ENCODE results near the gene CD68. TPM values are rescaled to one million over a fixed set of nuclear protein-coding genes. Genes with fewer than 3 reads are reported as not detected.
A peak's percentile ranks its signal among the peaks of the same experiment; 100 is the strongest.

The CD68 gene
- total RNA-seq, 4 donors from 2014 or later = 14.2 to 26.9 (median 16.2) TPM

DNA sequence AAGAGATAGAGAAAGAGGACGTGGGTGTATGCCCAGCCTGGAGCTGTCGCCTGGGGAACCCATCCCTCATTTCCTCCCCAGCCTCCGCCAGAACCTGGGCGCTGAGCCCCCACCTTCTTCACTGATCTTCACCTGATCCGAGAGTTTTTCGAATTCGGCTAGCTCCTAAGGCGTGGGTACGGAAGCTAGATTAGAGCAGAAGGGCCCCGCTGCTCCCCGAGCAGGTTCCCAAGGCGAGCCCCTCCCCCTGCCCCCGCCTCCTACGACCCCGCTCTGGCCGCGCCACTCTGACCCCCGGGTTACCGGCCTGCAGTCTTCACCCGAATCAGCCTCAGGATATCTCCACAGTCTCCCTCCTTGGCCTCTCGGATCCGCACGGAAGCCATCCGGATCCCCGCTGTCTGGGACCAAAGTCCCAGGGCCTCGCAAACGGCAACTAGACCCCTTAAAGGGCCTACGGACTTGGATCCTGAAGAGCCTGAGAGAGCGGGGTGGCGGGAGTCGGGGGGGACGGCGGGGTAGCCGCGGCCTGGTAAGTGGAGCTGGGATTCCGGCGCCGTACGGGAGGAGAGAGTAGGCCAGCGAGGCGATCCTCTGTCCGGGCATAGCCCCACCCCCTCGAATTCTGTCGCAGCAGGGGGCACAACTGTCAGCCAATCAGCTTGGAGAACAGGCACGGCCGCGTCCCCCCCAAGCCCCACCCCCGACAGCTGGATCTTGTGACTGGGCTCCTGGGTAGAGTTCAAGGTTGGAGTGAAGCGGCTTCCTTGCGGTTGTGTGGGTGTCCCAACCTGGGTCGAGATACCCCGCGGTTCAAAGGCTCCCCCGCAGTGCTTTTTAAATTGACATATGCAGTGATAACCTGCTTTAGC, 48.0 kb downstream of the CD68 start, which contains the start of gene SAT2:
SAT2 (minus strand) TSS at position 572 of the 872 bp plus-strand sequence; CDS start at position 386, 186 bp downstream.
- TF ChIP-seq POLR2A (IDR thresholded peaks at IDR 0.05) = peak in 1 of 2 donors; percentile 43
- TF ChIP-seq, protein P1, sequence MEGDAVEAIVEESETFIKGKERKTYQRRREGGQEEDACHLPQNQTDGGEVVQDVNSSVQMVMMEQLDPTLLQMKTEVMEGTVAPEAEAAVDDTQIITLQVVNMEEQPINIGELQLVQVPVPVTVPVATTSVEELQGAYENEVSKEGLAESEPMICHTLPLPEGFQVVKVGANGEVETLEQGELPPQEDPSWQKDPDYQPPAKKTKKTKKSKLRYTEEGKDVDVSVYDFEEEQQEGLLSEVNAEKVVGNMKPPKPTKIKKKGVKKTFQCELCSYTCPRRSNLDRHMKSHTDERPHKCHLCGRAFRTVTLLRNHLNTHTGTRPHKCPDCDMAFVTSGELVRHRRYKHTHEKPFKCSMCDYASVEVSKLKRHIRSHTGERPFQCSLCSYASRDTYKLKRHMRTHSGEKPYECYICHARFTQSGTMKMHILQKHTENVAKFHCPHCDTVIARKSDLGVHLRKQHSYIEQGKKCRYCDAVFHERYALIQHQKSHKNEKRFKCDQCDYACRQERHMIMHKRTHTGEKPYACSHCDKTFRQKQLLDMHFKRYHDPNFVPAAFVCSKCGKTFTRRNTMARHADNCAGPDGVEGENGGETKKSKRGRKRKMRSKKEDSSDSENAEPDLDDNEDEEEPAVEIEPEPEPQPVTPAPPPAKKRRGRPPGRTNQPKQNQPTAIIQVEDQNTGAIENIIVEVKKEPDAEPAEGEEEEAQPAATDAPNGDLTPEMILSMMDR (IDR thresholded peaks at IDR 0.05) = no peak
- peak within 1 kb of the TSS; percentile 55 for H3K4me3 ChIP-seq (ENCODE audit: low read depth, poor library complexity, severe bottlenecking)
- WGBS, 2 donors = 1 to 2% methylated on average over 35 to 50 of the region's 54 CpGs
- intact Hi-C loops (cut with DNase I; ENCODE audit: low total_unique reads) = no loop called here
- peak; percentile 94 to 99 for DNase-seq (ENCODE audit: low spot score in 2 of 2)

- TF ChIP-seq, protein P1 (IDR thresholded peaks at IDR 0.05) = no peak
- TF ChIP-seq POLR2A (IDR thresholded peaks at IDR 0.05) = no peak
- DNase-seq (ENCODE audit: low spot score in 2 of 2) = no peak
- H3K4me3 ChIP-seq (ENCODE audit: low read depth, poor library complexity, severe bottlenecking) = no peak within 1 kb of the TSS
- 85% methylated on average over 13 of the region's 13 CpGs for WGBS, 2 donors
- intact Hi-C loops (cut with DNase I; ENCODE audit: low total_unique reads) = no loop called here
Observed at GRCh38 chr17:7629939-7630571, 50.6 kb downstream of the CD68 start, which contains the start of gene SHBG. Gene SHBG, plus strand, starts transcription at chr17:7630135. Its CDS starts 38 bp downstream, at chr17:7630173.

Other genes with a start within 250 kb of the CD68 start
- gene ACAP1, start 243.1 kb upstream of the CD68 start, total RNA-seq = 1 to 10 TPM; 2.9 to 5.6 (median 3.8) TPM
- gene KCTD11, start 227.5 kb upstream of the CD68 start, total RNA-seq = 10 to 100 TPM; 30.3 to 65.4 (median 42.8) TPM
- gene TMEM95, start 224.5 kb upstream of the CD68 start, total RNA-seq = not detected
- gene TNK1, start 198.5 kb upstream of the CD68 start, total RNA-seq = 10 to 100 TPM; 13.0 to 25.4 (median 19.7) TPM
- 10 to 100 TPM; 21.6 to 38.1 (median 24.5) TPM for gene PLSCR3, start 185.1 kb upstream of the CD68 start, total RNA-seq
- gene TMEM256, start 175.5 kb upstream of the CD68 start, total RNA-seq = 10 to 100 TPM; 56.1 to 90.8 (median 65.5) TPM
- gene NLGN2, start 171.8 kb upstream of the CD68 start, total RNA-seq = 1 to 10 TPM; 5.5 to 9.6 (median 6.4) TPM
- gene SPEM1, start 159.3 kb upstream of the CD68 start, total RNA-seq = not detected
- not detected for gene SPEM2, start 154.0 kb upstream of the CD68 start, total RNA-seq
- gene SPEM3, start 150.8 kb upstream of the CD68 start, total RNA-seq = not detected
- 10 to 100 TPM; 15.5 to 23.2 (median 22.1) TPM for gene TMEM102, start 144.2 kb upstream of the CD68 start, total RNA-seq
- gene FGF11, start 140.1 kb upstream of the CD68 start, total RNA-seq = 10 to 100 TPM; 12.5 to 15.0 (median 13.9) TPM
- gene CHRNB1, start 134.6 kb upstream of the CD68 start, total RNA-seq = 10 to 100 TPM in 3 of 4 donors, 1 to 10 TPM in 1; 7.8 to 16.0 (median 13.6) TPM
- 10 to 100 TPM; 40.4 to 52.3 (median 47.7) TPM for gene ZBTB4, start 100.0 kb upstream of the CD68 start, total RNA-seq
- not detected for gene SLC35G6, start 98.2 kb upstream of the CD68 start, total RNA-seq
- 100 to 1,000 TPM in 3 of 4 donors, 10 to 100 TPM in 1; 93.9 to 120 (median 110) TPM for gene POLR2A, start 95.3 kb upstream of the CD68 start, total RNA-seq
- gene TNFSF12, start 30.6 kb upstream of the CD68 start, total RNA-seq = 10 to 100 TPM in 3 of 4 donors, 1 to 10 TPM in 1; 9.9 to 31.7 (median 20.9) TPM
- gene TNFSF13, start 20.9 kb upstream of the CD68 start, total RNA-seq = 10 to 100 TPM in 3 of 4 donors, 1 to 10 TPM in 1; 7.6 to 30.6 (median 17.6) TPM
- 10 to 100 TPM; 39.5 to 53.0 (median 48.7) TPM for gene SENP3, start 17.7 kb upstream of the CD68 start, total RNA-seq
- gene MPDU1, start 4.2 kb downstream of the CD68 start, total RNA-seq = 10 to 100 TPM; 30.4 to 97.7 (median 74.4) TPM
- 100 to 1,000 TPM in 1 of 4 donors, 10 to 100 TPM in 3; 61.9 to 106 (median 77.8) TPM for gene SOX15, start 10.5 kb downstream of the CD68 start, total RNA-seq
- 10 to 100 TPM; 32.1 to 35.7 (median 33.9) TPM for gene FXR2, start 35.3 kb downstream of the CD68 start, total RNA-seq
- gene SAT2, start 48.2 kb downstream of the CD68 start, total RNA-seq = 10 to 100 TPM; 32.7 to 50.5 (median 43.0) TPM
- not detected for gene SHBG, start 50.5 kb downstream of the CD68 start, total RNA-seq
- gene ATP1B2, start 71.3 kb downstream of the CD68 start, total RNA-seq = 1 to 10 TPM in 1 of 4 donors, under 1 TPM in 2, not detected in 1; 0.42 to 3.0 (median 0.46) TPM
- 10 to 100 TPM; 42.8 to 57.3 (median 50.8) TPM for gene TP53, start 107.9 kb downstream of the CD68 start, total RNA-seq
- 1 to 10 TPM; 1.1 to 5.4 (median 4.5) TPM for gene WRAP53, start 108.8 kb downstream of the CD68 start, total RNA-seq
- gene EFNB3, start 125.6 kb downstream of the CD68 start, total RNA-seq = 1 to 10 TPM; 5.4 to 8.5 (median 7.6) TPM
- gene DNAH2, start 138.1 kb downstream of the CD68 start, total RNA-seq = under 1 TPM in 3 of 4 donors, not detected in 1; under 0.01 to 0.10 (median 0.05) TPM